Measurements from ENCODE around the gene CMTM2. TPM values are rescaled to one million over a fixed set of nuclear protein-coding genes. Genes with fewer than 3 reads are reported as not detected.

Gene CMTM2
- polyA plus RNA-seq, 1 experiment: not detected

GRCh38 chr16:66572356-66572755, 6.9 kb upstream of the CMTM2 start:
- Histone ChIP-seq H3K27me3 (ENCODE audit: control insufficient read depth, insufficient read depth, low read length) (no peaks in the 10 kb centered on the region), H3K36me3 (ENCODE audit: control insufficient read depth, insufficient read depth, low read length) (no peaks in the 10 kb centered on the region; the same call in 1 of the 2 replicates), H3K4me3 (ENCODE audit: low read depth, low read length) (no peak overlapping the region)
- ChIA-PET CTCF (interaction anchor here (1.2 to 1.9 kb wide), 2 partner anchors 22 to 96 kb away, joined by 3 to 4 read pairs; partner anchors contain the start of gene TK2), POLR2A (no interaction called here)
- TF ChIP-seq CTCF (IDR thresholded peaks at IDR 0.05; ENCODE audit: insufficient read depth, low read depth, low read length): no peak
- DNase-seq (ENCODE audit: low read depth): no peak

GRCh38 chr16:66574081-66574480, 5.2 kb upstream of the CMTM2 start:
- ChIA-PET POLR2A (no interaction called here), CTCF (interaction anchor here (0.9 to 2.0 kb wide), 4 partner anchors 12 to 169 kb away, joined by 3 to 7 read pairs (median 4); no protein-coding TSS in a partner anchor)
- no peak for DNase-seq (ENCODE audit: low read depth)
- TF ChIP-seq CTCF (IDR thresholded peaks at IDR 0.05; ENCODE audit: insufficient read depth, low read depth, low read length): no peak
- Histone ChIP-seq H3K4me3 (ENCODE audit: low read depth, low read length) (no peak overlapping the region), H3K36me3 (ENCODE audit: control insufficient read depth, insufficient read depth, low read length) (no peaks in the 10 kb centered on the region; the same call in 1 of the 2 replicates), H3K27me3 (ENCODE audit: control insufficient read depth, insufficient read depth, low read length) (peaks cover 13% of the 10 kb centered on the region)

- no peak for DNase-seq (ENCODE audit: low read depth)
- ChIA-PET CTCF (interaction anchor here (0.9 to 2.0 kb wide), 3 partner anchors 11 to 170 kb away, joined by 3 to 4 read pairs (median 4); no protein-coding TSS in a partner anchor), POLR2A (no interaction called here)
Measured at GRCh38 chr16:66574531-66574930, 4.7 kb upstream of the CMTM2 start.

GRCh38 chr16:66575060-66575459, 4.2 kb upstream of the CMTM2 start:
- ChIA-PET CTCF (interaction anchor here (0.6 to 2.0 kb wide), 5 partner anchors 11 to 59 kb away, joined by 3 to 5 read pairs (median 4); partner anchors contain the start of gene CKLF), POLR2A (no interaction called here)
- peaks cover 13% of the 10 kb centered on the region for H3K27me3 ChIP-seq (ENCODE audit: control insufficient read depth, insufficient read depth, low read length)
- no peaks in the 10 kb centered on the region; the same call in 1 of the 2 replicates for H3K36me3 ChIP-seq (ENCODE audit: control insufficient read depth, insufficient read depth, low read length)
- no peak for TF ChIP-seq CTCF (IDR thresholded peaks at IDR 0.05; ENCODE audit: insufficient read depth, low read depth, low read length)
- no peak for DNase-seq (ENCODE audit: low read depth)
- no peak overlapping the region for H3K4me3 ChIP-seq (ENCODE audit: low read depth, low read length)

More at GRCh38 chr16:66574531-66574930, 4.7 kb upstream of the CMTM2 start:
- TF ChIP-seq CTCF (IDR thresholded peaks at IDR 0.05; ENCODE audit: insufficient read depth, low read depth, low read length): no peak
- peaks cover 13% of the 10 kb centered on the region for H3K27me3 ChIP-seq (ENCODE audit: control insufficient read depth, insufficient read depth, low read length)
- no peak overlapping the region for H3K4me3 ChIP-seq (ENCODE audit: low read depth, low read length)
- no peaks in the 10 kb centered on the region; the same call in 1 of the 2 replicates for H3K36me3 ChIP-seq (ENCODE audit: control insufficient read depth, insufficient read depth, low read length)

GRCh38 chr16:66576296-66576695, 3.0 kb upstream of the CMTM2 start:
- no peak for TF ChIP-seq CTCF (IDR thresholded peaks at IDR 0.05; ENCODE audit: insufficient read depth, low read depth, low read length)
- ChIA-PET POLR2A (no interaction called here), CTCF (no interaction called here)
- no peak for DNase-seq (ENCODE audit: low read depth)
- Histone ChIP-seq H3K36me3 (ENCODE audit: control insufficient read depth, insufficient read depth, low read length) (no peaks in the 10 kb centered on the region; the same call in 1 of the 2 replicates), H3K27me3 (ENCODE audit: control insufficient read depth, insufficient read depth, low read length) (peaks cover 13% of the 10 kb centered on the region), H3K4me3 (ENCODE audit: low read depth, low read length) (no peak overlapping the region)

Data from BJ (cell line).